ENCODE measurements around the gene TNS2.

DNA sequence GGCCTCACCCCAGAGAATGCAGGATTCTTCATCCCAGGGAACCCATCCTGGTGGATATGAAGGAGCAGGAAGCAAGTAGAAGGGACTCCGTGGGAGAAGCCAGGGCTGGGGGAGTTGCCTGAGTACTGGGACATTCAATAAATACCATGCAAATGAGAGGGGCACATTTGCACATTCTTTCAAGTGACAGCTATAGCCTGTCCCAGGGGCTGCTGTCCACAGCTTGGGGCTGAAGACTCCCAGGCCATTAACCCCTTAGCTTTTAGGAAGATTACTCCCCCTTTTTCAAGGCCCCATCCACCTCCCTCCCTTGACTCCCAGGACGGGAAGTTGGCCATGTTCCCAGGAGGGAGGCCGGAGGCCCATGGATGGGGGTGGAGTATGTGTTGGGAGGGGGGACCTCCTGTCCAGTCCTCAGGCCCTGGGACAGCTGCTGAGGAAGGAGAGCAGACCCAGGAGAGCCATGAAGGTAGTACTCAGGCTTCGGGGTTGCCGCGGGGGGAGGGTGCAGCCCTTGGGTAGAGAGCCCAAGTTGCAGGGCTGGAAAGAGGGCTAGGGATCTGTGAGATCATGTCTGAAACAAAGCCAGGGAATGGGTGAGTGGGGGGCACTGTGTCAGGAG, 974 bp upstream of the TNS2 start:
- TF ChIP-seq POLR2AphosphoS5 (IDR thresholded peaks at IDR 0.05) = peak; percentile 36
- TF ChIP-seq CTCF (IDR thresholded peaks at IDR 0.05) = no peak
